TTC549 (cell line): Measurements from ENCODE around the gene CNOT6L.

Experiments
- FAIRE-seq: peaks from 2 replicates; lab custom pipeline; 2012; peaks lifted over from hg19 to GRCh38; lab: Jason Lieb, UNC

Gene CNOT6L

GRCh38 chr4:77820649-77821561, 1.7 kb upstream of the CNOT6L start:
- FAIRE-seq, result no peak

DNA sequence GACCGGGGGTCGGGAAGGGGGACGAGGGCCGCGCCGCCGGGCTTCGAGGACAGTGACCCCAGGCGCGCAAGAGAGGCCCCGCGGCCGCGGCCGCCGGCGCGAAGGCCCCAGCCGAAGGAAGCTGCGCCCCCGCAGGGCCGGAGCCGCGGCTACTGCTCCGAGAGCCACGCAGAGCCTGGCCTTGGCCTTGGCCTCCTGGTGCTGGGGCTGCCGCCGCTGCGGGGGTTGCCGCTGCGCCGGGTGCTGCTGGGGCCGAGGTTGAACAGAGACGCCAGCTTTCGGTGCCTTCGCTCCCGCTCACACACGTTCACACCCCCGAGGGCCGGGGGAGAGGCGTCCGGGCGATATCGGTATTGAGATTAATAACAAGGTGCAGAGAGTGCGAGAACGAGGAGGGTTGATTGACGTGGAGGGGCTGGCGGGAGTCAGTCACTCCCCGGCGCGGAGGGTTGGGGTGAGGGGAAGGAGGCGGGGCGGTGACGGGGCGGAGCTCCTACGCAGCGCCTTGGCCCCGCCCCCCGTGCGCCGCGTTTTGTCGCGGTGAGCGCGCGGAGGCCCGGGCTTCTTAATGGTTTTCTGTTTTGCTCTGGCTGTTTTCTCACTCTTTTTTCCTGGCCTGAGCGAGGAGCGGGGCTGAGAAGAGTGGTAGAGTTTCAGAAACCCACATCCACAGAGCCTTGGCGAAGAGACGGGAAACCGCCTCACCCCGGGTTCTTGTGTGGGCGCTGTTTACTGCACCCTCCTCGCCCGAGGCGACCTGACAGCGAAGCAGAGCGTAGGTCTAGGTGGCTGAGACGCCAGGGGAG, 878 bp upstream of the CNOT6L start:
- FAIRE-seq, result peak; percentile 53

GRCh38 chr4:77819404-77819842, 255 bp upstream of the CNOT6L start:
- no peak for FAIRE-seq

- peak; percentile 48 for FAIRE-seq
These were observed 1.0 kb downstream of the CNOT6L start for GRCh38 chr4:77818073-77818601.

DNA sequence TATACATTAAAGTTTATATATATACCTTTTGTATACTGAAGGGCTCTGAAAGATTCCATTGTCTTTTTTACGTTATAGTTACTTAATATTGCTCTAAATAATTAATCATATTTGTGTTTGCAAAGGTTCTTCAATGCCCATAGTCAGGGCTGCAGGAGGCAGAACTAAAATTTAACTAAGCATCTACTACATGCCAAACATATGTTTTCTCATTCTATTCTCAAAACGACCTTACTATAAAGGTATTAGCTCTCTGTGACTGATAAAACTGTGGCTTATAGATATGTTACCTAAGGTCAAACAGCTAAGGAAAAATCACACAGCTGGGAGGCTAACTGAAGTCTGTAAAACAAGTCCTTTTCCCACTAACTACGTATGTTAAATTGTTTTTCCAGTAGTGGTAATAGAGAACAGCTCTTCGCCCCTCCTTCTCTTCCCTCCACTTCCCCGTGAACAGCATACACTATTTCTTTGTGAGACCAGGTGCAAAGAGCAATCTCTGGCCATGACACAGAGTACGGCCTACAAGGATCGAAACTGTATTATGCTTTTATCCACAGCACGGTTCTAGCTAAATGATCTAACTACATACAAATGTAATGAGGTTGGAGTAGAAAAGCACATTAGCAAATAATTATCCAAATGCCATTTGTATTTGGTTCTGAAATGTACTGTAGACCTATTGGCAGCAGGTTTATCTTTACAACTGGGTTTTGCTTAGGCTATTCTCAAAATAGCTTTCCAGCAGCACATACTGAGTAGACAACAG, 1.7 kb downstream of the CNOT6L start:
- no peak for FAIRE-seq

- FAIRE-seq, result no peak
These were observed 2.6 kb downstream of the CNOT6L start for GRCh38 chr4:77816546-77816945.

DNA sequence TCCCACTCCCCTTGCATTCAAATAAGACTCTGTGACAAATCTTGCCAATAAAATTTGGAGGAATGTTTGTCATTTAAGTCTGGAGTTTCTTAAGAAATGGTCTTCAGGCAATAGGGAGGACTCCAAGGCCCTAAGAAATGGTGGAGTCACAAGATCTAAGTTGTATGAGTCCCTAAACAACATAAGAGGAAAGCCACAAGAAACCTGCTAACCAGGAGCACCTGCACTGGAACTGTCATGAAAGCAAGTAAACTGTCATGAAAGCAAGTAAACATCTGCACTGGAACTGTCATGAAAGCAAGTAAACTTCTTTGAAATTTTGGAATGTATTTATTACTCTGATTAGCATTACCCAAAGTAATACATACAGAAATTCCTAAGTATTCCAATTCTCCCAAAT, 3.5 kb downstream of the CNOT6L start:
- no peak for FAIRE-seq

DNA sequence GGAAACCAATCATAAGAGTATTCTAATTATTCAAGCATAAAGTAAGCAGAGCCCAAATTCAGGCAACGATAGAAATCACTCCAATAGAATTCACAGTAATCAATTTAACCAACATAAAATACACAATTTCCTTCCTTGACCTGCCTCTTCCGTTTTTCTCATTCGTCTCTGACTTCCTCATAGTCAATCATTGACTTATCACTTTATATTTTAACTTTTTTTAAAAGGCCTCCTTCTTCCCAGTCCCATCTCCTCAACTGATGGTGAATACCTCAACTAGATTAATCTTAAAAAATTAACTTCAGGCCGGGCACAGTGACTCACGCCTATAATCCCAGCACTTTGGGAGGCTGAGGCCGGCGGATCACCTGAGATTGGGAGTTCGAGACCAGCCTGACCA, 13.3 kb downstream of the CNOT6L start:
- FAIRE-seq, result no peak

- FAIRE-seq, result no peak
These were observed 14.7 kb downstream of the CNOT6L start for GRCh38 chr4:77804471-77804870.

- FAIRE-seq, result no peak
These were observed 16.8 kb downstream of the CNOT6L start for GRCh38 chr4:77802402-77802801.

- FAIRE-seq, result no peak
These were observed 17.9 kb downstream of the CNOT6L start for GRCh38 chr4:77801260-77801608.

GRCh38 chr4:77800483-77801259, 18.5 kb downstream of the CNOT6L start:
- no peak for FAIRE-seq

DNA sequence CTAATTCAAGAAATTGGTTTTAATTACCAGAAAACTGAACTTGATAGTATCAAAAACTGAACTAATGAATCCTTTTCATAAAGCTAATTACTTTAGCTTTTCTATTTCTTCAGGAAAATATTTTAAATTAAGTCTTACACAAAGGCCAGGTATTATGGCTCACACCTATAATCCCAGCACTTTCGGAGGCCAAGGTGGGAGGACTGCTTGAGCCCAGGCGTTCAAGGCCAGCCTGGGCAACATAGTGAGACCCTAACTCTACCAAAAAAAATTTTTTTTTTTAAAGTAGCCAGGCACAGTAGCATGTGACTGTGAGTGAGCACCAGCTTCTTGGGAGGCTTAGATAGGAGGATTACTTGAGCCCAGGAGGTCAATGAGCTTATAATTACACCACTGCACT, 19.1 kb downstream of the CNOT6L start:
- FAIRE-seq, result no peak

DNA sequence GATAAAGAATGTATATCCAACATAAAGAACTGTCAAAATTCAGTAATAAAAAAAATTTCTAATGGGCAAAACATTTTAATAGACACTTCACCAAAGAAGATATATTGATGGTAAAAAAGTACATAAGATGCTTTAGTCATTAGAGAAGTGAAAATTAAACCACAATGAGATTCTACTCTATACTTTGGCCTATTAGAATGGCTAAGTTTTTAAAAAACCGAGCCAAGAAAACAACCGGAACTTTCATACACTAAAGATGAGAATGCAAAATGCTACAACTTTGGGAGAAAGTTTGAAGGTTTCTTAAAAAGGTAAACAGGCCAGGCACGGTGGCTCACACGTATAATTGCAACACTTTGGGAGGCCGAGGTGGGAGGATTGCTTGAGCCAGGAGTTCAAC, 20.8 kb downstream of the CNOT6L start:
- FAIRE-seq, result no peak

GRCh38 chr4:77797239-77797638, 21.9 kb downstream of the CNOT6L start:
- no peak for FAIRE-seq

- no peak for FAIRE-seq
These were observed 23.8 kb downstream of the CNOT6L start for GRCh38 chr4:77795326-77795725.

DNA sequence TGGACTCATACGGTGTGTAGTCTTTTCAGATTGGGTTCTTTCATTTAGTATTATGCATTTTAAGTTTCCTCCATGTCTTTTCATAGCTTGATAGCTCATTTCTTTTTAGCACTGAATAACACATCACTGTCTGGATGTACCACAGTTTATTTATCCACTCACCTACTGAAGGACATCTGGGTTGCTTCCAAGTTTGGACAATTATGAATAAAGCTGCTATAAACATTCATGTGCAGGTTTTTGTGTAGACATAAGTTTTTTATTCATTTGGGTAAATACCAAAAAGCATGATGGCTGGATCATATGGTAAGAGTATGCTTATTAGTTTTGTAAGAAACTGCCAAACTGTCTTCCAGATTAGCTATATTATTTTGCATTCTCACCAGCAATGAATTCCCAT, 29.0 kb downstream of the CNOT6L start:
- FAIRE-seq, result no peak

DNA sequence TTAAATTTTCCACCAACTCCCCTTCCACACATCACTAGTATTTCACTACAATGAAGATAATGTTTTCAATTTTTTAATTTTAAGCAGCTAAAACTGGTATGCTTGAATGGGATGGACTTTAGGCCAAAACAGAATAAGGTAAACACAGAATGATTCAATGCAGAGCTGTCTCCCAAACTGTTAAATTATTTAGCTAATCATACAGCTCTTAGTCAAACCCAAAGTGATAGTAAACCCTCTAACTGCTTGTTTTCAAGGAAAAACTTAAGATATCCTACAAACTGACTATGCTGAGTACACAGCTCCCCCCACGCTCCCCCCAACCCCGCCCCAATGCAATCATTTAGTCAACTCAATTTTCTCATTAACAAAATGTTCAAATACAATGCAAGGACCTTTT, 30.2 kb downstream of the CNOT6L start:
- no peak for FAIRE-seq

GRCh38 chr4:77787969-77788368, 31.2 kb downstream of the CNOT6L start:
- FAIRE-seq, result no peak

GRCh38 chr4:77785669-77786068, 33.5 kb downstream of the CNOT6L start:
- FAIRE-seq, result no peak

- FAIRE-seq, result peak; percentile 17
These were observed 35.3 kb downstream of the CNOT6L start for GRCh38 chr4:77783895-77784294.
